IMR-90 (cell line): Measurements from ENCODE around the gene MELTF. TPM values are rescaled to one million over a fixed set of nuclear protein-coding genes. Genes with fewer than 3 reads are reported as not detected.
A peak's percentile ranks its signal among the peaks of the same experiment; 100 is the strongest.

ENCODE experiments used
- ATAC-seq: fragments of 200-7000 bp; cut with Tn5 transposase; 2 replicates; pipeline ENCODE4 v1.9.1; 2020; ENCODE audit warnings: low read depth, mild to moderate bottlenecking, moderate library complexity
- BruUV-seq: library from RNA; stranded (reverse); fragments of 400-500 nt; replicated peaks from 2 replicates; lab custom pipeline; 2021; lab: Mats Ljungman, UMichigan
- CTCF ChIA-PET: fragments of 300-600 bp; formaldehyde crosslinking; extraction: SDS; loops from one replicate; lab custom pipeline; 2021; ENCODE audit warnings: antibody characterized with exemption; lab: Yijun Ruan, JAX
- POLR2A ChIA-PET: fragments of 300-600 bp; sonication (Branson Sonifier 250); formaldehyde crosslinking; loops from one replicate; lab custom pipeline; 2022; ENCODE audit warnings: antibody characterized with exemption; ENCODE audit not compliant: unreplicated experiment; lab: Charles Lee
- DNase-seq: peaks from one replicate; pipeline ENCODE4 v3.0.0; 2013
- H2AFZ ChIP-seq: replicated peaks from 2 replicates; pipeline ENCODE3; 2013; ENCODE audit warnings: low read length, mild to moderate bottlenecking; ENCODE audit not compliant: poor library complexity
- H2AK5ac ChIP-seq: 2 replicates; pipeline ENCODE4 v1.6.1; 2013; ENCODE audit warnings: low read depth, low read length, inconsistent platforms
- H2AK9ac ChIP-seq: replicated peaks from 2 replicates; pipeline ENCODE3; 2013; ENCODE audit warnings: mild to moderate bottlenecking, low read depth, low read length, moderate library complexity; ENCODE audit not compliant: poor library complexity
- H2BK120ac ChIP-seq: 2 replicates; pipeline ENCODE4 v1.6.1; 2013; ENCODE audit warnings: low read depth, low read length, inconsistent platforms
- H2BK15ac ChIP-seq: 3 replicates; pipeline ENCODE4 v1.6.1; 2013; ENCODE audit warnings: low read depth, low read length, inconsistent platforms
- H2BK20ac ChIP-seq: 2 replicates; pipeline ENCODE4 v1.6.1; 2013; ENCODE audit warnings: low read depth, mild to moderate bottlenecking, inconsistent platforms, low read length, moderate library complexity
- H2BK5ac ChIP-seq: 2 replicates; pipeline ENCODE4 v1.6.1; 2013; ENCODE audit warnings: mild to moderate bottlenecking, low read depth, low read length, inconsistent platforms; ENCODE audit not compliant: poor library complexity, severe bottlenecking
- H3K14ac ChIP-seq: replicated peaks from 2 replicates; pipeline ENCODE4 v1.6.1; 2013; ENCODE audit warnings: low read depth, low read length, inconsistent platforms
- H3K18ac ChIP-seq: 2 replicates; pipeline ENCODE4 v1.6.1; 2013; ENCODE audit warnings: low read depth, low read length, control low read depth
- H3K23ac ChIP-seq: 2 replicates; pipeline ENCODE4 v1.6.1; 2013; ENCODE audit warnings: low read depth, low read length, inconsistent platforms
- H3K27ac ChIP-seq: 2 replicates; pipeline ENCODE4 v1.5.1; 2013; ENCODE audit warnings: mild to moderate bottlenecking, control low read depth, low read length; ENCODE audit not compliant: insufficient read depth
- H3K27me3 ChIP-seq: 2 replicates; pipeline ENCODE4 v1.6.1; 2013; ENCODE audit warnings: low read length; ENCODE audit not compliant: control insufficient read depth, insufficient read depth
- H3K36me3 ChIP-seq: 2 replicates; pipeline ENCODE4 v1.6.1; 2013; ENCODE audit warnings: low read length, mixed read lengths; ENCODE audit not compliant: control insufficient read depth, insufficient read depth
- H3K4ac ChIP-seq: 2 replicates; pipeline ENCODE4 v1.6.1; 2013; ENCODE audit warnings: low read depth, low read length, inconsistent platforms
- H3K4me1 ChIP-seq: 2 replicates; pipeline ENCODE4 v1.6.1; 2013; ENCODE audit warnings: low read length, mixed read lengths; ENCODE audit not compliant: control insufficient read depth, insufficient read depth
- H3K4me2 ChIP-seq: 2 replicates; pipeline ENCODE4 v1.6.1; 2013; ENCODE audit warnings: low read depth, mild to moderate bottlenecking, control low read depth, low read length, moderate library complexity
- H3K4me3 ChIP-seq: 2 replicates; pipeline ENCODE4 v1.5.1; 2013; ENCODE audit warnings: low read depth, mild to moderate bottlenecking, control low read depth, low read length, moderate library complexity; ENCODE audit not compliant: insufficient read depth
- H3K56ac ChIP-seq: 2 replicates; pipeline ENCODE4 v1.6.1; 2013; ENCODE audit warnings: low read length, inconsistent platforms; ENCODE audit not compliant: insufficient read depth; ENCODE audit errors: extremely low read depth
- H3K79me1 ChIP-seq, 2 experiments: 2 replicates each; pipeline ENCODE4 v1.6.1; 2013; ENCODE audit warnings: low read length in 2 of 2, inconsistent platforms in 1 of 2, low read depth in 1 of 2
- H3K9ac ChIP-seq: 2 replicates; pipeline ENCODE4 v1.6.1; 2013; ENCODE audit warnings: low read depth, low read length, control low read depth
- H3K9me1 ChIP-seq: 2 replicates; pipeline ENCODE4 v1.6.1; 2013; ENCODE audit warnings: low read length, inconsistent platforms; ENCODE audit not compliant: insufficient read depth
- H3K9me3 ChIP-seq: 2 replicates; pipeline ENCODE4 v1.6.1; 2013; ENCODE audit warnings: low read length; ENCODE audit not compliant: control insufficient read depth, insufficient read depth
- H4K20me1 ChIP-seq: 2 replicates; pipeline ENCODE4 v1.6.1; 2013; ENCODE audit warnings: low read length, inconsistent platforms; ENCODE audit not compliant: insufficient read depth
- H4K5ac ChIP-seq: 2 replicates; pipeline ENCODE4 v1.6.1; 2013; ENCODE audit warnings: mild to moderate bottlenecking, low read depth, low read length, control low read depth
- H4K8ac ChIP-seq, 2 experiments: 2 replicates each; pipeline ENCODE4 v1.6.1; 2013; ENCODE audit warnings: low read depth in 2 of 2, low read length in 2 of 2, control low read depth in 1 of 2, inconsistent platforms in 1 of 2
- H4K91ac ChIP-seq: 2 replicates; pipeline ENCODE4 v1.6.1; 2013; ENCODE audit warnings: low read depth, low read length, inconsistent platforms; ENCODE audit not compliant: insufficient read depth
- BHLHE40 ChIP-seq: fragments of 150-350 bp; IDR thresholded peaks from 2 replicates; pipeline ENCODE4 v1.6.1; 2016; ENCODE audit warnings: mild to moderate bottlenecking, low read depth, low read length
- CEBPB ChIP-seq: IDR thresholded peaks from 2 replicates; pipeline ENCODE4 v1.6.1; 2012; ENCODE audit warnings: low read depth, low read length, improper control_type of control experiment
- CHD1 ChIP-seq: IDR thresholded peaks from 2 replicates; pipeline ENCODE4 v1.6.1; 2012; ENCODE audit warnings: low read depth, low read length, improper control_type of control experiment
- FOS ChIP-seq: fragments of 150-350 bp; IDR thresholded peaks from 2 replicates; pipeline ENCODE4 v1.6.1; 2016; ENCODE audit warnings: low read depth, low read length
- MAFK ChIP-seq: IDR thresholded peaks from 2 replicates; pipeline ENCODE4 v1.6.1; 2012; ENCODE audit warnings: low read depth, low read length, improper control_type of control experiment
- MAZ ChIP-seq: IDR thresholded peaks from 2 replicates; pipeline ENCODE4 v1.6.1; 2012; ENCODE audit warnings: low read depth, mild to moderate bottlenecking, low read length, improper control_type of control experiment, moderate library complexity, borderline replicate concordance
- MXI1 ChIP-seq: IDR thresholded peaks from 2 replicates; pipeline ENCODE4 v1.6.1; 2012; ENCODE audit warnings: low read depth, mild to moderate bottlenecking, low read length, moderate library complexity, borderline replicate concordance
- NFE2L2 ChIP-seq: fragments of 150-350 bp; IDR thresholded peaks from 2 replicates; pipeline ENCODE4 v1.6.1; 2016; ENCODE audit warnings: low read depth, mild to moderate bottlenecking, low read length
- POLR2A ChIP-seq: IDR thresholded peaks from 2 replicates; pipeline ENCODE4 v1.6.1; 2012; ENCODE audit warnings: mild to moderate bottlenecking, low read depth, low read length
- RFX5 ChIP-seq: IDR thresholded peaks from 2 replicates; pipeline ENCODE4 v1.8.0; 2012; ENCODE audit warnings: low read depth, mild to moderate bottlenecking, low read length, moderate library complexity
- SMC3 ChIP-seq: fragments of 150-350 bp; IDR thresholded peaks from 2 replicates; pipeline ENCODE4 v1.6.1; 2016; ENCODE audit warnings: low read depth, mild to moderate bottlenecking, antibody characterized with exemption, low read length, moderate library complexity
- WGBS, 2 experiments: methylation state at CpG; one replicate each; pipeline versions ENCODE4 v1.1.5 to v1.1.7; 2013; ENCODE audit warnings: missing lambda C conversion rate in 2 of 2; ENCODE audit not compliant: insufficient read length in 1 of 2; ENCODE audit errors: extremely low coverage in 2 of 2; 5-methylcytosine and 5-hydroxymethylcytosine counted together
- dilution Hi-C: fragments of 300-500 bp; cut with HindIII; formaldehyde crosslinking; loops from one replicate; pipeline ENCODE4 v1.14.3; 2018; ENCODE audit warnings: low sequenced_read_pairs; ENCODE audit not compliant: unreplicated experiment
- in situ Hi-C: fragments of 300-500 bp; cut with MboI; formaldehyde crosslinking; loops from 3 replicates; pipeline ENCODE4 v1.14.3; 2019; ENCODE audit warnings: low sequenced_read_pairs, inconsistent platforms, mixed read lengths
- intact Hi-C: fragments of 100-400 bp; cut with micrococcal nuclease; formaldehyde crosslinking; loops from 2 replicates; pipeline ENCODE4 v1.10.0; 2022
- polyA plus RNA-seq, 3 experiments: library from polyadenylated mRNA; depleted of rRNA; stranded (reverse); fragments of >200 nt; gene quantifications; 2 replicates each; pipeline ENCODE4 v1.2.3, GENCODE V29; 2012; ENCODE audit warnings: low replicate concordance in 1 of 3
- total RNA-seq: library from RNA; depleted of rRNA; stranded (reverse); fragments of >200 nt; gene quantifications from 2 replicates; pipeline ENCODE4 v1.2.3, GENCODE V29; 2012
- TF ChIP-seq, protein P1 (sequence below): conservative IDR thresholded peaks from 2 replicates; pipeline ENCODE4 v1.5.1; 2012; ENCODE audit warnings: mild to moderate bottlenecking, low read depth, low read length, improper control_type of control experiment
- TF ChIP-seq, protein P2 (sequence below): fragments of 150-350 bp; IDR thresholded peaks from 2 replicates; pipeline ENCODE4 v1.6.1; 2017; ENCODE audit warnings: mild to moderate bottlenecking, antibody characterized with exemption, low read length, low read depth
- TF ChIP-seq, protein P3 (sequence below): fragments of 150-350 bp; IDR thresholded peaks from 2 replicates; pipeline ENCODE4 v1.6.1; 2016; ENCODE audit warnings: low read depth, mild to moderate bottlenecking, low read length, moderate library complexity, borderline replicate concordance

The MELTF gene
- total and polyA plus RNA-seq, 2 of the 4 experiments (the other 2 are of a cell fraction): 0.18 to 0.50 TPM

DNA sequence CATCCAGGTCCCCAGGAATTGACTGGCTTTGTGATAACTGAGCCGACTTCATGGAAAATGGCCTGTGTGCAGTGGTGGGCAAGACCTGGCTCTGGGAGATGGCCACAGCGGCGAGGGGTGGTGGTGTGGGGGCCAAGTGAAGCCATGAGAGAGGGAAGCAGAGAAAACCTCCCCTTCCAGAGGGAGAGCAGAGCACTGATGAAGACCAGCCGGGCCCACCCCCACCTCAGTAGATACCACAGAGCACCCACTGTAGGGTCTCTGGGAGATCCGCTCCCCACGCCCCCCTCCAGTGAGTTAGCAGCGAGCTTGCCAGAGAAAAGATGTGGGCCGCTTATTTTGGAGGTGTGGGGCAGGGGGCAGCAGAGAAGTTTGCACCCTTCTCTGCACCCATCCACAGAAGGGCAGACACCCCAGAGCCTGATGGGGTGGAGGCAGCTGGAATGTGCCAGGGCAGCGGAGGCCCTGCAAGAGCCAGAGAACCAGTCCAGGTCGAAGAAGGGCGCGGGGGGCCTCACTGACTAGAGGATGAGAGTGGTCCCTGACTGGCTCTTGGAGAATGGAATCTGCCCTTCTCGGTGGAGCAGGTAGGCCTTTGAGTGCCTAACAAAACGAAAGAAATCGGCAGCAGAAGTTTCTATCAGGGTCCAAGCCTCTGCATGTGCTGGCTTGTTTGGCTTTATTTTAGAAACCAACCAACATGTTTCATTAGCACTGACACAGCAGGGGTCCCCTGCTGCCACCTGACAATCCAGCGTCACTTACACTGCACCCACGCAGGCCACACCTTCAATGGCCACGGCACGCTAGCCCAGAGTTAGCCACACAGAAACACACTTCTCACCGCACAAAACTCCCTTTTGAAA lies 28.3 kb downstream of the MELTF start:
- H3K4me2 ChIP-seq: no peak overlapping the region
- dilution Hi-C loops: no loop called here
- H2AK5ac ChIP-seq: no peak overlapping the region
- TF ChIP-seq CEBPB (no peak), MAFK (no peak), RFX5 (no peak), SMC3 (no peak), MXI1 (no peak), MAZ (no peak), FOS (no peak), POLR2A (no peak), BHLHE40 (no peak), CHD1 (no peak), NFE2L2 (no peak)
- TF ChIP-seq, protein P1, sequence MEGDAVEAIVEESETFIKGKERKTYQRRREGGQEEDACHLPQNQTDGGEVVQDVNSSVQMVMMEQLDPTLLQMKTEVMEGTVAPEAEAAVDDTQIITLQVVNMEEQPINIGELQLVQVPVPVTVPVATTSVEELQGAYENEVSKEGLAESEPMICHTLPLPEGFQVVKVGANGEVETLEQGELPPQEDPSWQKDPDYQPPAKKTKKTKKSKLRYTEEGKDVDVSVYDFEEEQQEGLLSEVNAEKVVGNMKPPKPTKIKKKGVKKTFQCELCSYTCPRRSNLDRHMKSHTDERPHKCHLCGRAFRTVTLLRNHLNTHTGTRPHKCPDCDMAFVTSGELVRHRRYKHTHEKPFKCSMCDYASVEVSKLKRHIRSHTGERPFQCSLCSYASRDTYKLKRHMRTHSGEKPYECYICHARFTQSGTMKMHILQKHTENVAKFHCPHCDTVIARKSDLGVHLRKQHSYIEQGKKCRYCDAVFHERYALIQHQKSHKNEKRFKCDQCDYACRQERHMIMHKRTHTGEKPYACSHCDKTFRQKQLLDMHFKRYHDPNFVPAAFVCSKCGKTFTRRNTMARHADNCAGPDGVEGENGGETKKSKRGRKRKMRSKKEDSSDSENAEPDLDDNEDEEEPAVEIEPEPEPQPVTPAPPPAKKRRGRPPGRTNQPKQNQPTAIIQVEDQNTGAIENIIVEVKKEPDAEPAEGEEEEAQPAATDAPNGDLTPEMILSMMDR: no peak
- TF ChIP-seq, protein P2, sequence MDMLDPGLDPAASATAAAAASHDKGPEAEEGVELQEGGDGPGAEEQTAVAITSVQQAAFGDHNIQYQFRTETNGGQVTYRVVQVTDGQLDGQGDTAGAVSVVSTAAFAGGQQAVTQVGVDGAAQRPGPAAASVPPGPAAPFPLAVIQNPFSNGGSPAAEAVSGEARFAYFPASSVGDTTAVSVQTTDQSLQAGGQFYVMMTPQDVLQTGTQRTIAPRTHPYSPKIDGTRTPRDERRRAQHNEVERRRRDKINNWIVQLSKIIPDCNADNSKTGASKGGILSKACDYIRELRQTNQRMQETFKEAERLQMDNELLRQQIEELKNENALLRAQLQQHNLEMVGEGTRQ: no peak
- TF ChIP-seq, protein P3, sequence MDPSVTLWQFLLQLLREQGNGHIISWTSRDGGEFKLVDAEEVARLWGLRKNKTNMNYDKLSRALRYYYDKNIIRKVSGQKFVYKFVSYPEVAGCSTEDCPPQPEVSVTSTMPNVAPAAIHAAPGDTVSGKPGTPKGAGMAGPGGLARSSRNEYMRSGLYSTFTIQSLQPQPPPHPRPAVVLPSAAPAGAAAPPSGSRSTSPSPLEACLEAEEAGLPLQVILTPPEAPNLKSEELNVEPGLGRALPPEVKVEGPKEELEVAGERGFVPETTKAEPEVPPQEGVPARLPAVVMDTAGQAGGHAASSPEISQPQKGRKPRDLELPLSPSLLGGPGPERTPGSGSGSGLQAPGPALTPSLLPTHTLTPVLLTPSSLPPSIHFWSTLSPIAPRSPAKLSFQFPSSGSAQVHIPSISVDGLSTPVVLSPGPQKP: no peak

More for the DNA sequence above, 28.3 kb downstream of the MELTF start:
- Histone ChIP-seq H3K27me3 (no peaks in the 10 kb centered on the region; the same call in 1 of the 2 replicates), H3K9me1 (peaks cover 5% of the 10 kb centered on the region), H3K27ac (no peak overlapping the region), H2AFZ (peak overlapping the region; percentile 18), H4K91ac (no peak overlapping the region), H2BK20ac (no peak overlapping the region), H3K4me1 (peaks cover 3% of the 10 kb centered on the region; the same call in 1 of the 2 replicates), H3K79me1 (peaks cover 0 to 4% of the 10 kb centered on the region in 2 experiments; a peak in 1 of 4 replicates), H3K56ac (no peak overlapping the region), H2AK9ac (peak overlapping the region; percentile 11), H3K4ac (no peak overlapping the region), H2BK120ac (no peak overlapping the region), H2BK5ac (no peak overlapping the region), H2BK15ac (no peak overlapping the region), H4K8ac (no peak overlapping the region), H4K5ac (no peak overlapping the region), H4K20me1 (no peaks in the 10 kb centered on the region), H3K4me3 (no peak overlapping the region), H3K9me3 (no peaks in the 10 kb centered on the region), H3K18ac (no peak overlapping the region), H3K23ac (no peak overlapping the region), H3K36me3 (no peaks in the 10 kb centered on the region), H3K9ac (no peak overlapping the region), H3K14ac (no peak overlapping the region)
- DNase-seq (no peak), ATAC-seq (no peak)
- BruUV-seq: no TSS peak
- in situ Hi-C loops: no loop called here
- WGBS, 2 experiments: 97% methylated on average over 6 of the region's 20 CpGs; no CpG with 5 or more reads in 1 of the 2 experiments
- intact Hi-C loops: loop anchor here (10.0 kb wide), 1 partner anchor 513 kb away; no protein-coding TSS in a partner anchor
- POLR2A ChIA-PET: no interaction called here
- CTCF ChIA-PET: no interaction called here
